ENCODE measurements around the gene ERC2.

Gene ERC2

DNA sequence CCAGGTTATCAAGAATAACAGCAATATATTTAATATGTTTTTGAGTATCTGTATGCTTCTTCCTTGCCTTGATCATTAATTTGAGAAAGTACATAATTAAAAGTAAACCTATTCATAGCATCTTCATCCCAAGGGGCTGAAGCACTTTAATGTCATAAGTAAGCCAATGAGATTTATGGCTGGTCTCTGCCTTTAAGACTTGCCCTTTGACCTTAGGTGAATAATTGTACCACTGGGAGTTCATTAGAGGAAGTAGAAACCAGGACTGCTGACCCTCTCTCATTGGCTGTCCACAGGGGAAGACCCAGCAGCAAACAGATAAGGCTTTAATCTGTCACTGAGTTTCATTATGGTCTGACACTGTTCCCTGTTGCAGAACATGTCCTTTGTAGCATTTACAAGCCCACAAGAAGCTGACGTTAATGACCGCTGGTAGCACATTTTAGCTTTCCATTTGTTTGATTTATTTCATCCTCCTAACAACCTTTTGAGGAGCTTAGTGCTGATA is 16.3 kb upstream of the ERC2 start:
- TF ChIP-seq, protein P1, sequence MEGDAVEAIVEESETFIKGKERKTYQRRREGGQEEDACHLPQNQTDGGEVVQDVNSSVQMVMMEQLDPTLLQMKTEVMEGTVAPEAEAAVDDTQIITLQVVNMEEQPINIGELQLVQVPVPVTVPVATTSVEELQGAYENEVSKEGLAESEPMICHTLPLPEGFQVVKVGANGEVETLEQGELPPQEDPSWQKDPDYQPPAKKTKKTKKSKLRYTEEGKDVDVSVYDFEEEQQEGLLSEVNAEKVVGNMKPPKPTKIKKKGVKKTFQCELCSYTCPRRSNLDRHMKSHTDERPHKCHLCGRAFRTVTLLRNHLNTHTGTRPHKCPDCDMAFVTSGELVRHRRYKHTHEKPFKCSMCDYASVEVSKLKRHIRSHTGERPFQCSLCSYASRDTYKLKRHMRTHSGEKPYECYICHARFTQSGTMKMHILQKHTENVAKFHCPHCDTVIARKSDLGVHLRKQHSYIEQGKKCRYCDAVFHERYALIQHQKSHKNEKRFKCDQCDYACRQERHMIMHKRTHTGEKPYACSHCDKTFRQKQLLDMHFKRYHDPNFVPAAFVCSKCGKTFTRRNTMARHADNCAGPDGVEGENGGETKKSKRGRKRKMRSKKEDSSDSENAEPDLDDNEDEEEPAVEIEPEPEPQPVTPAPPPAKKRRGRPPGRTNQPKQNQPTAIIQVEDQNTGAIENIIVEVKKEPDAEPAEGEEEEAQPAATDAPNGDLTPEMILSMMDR (IDR thresholded peaks at IDR 0.05; ENCODE audit: low read depth, low read length, missing control alignments), result no peak
- no peak for DNase-seq (ENCODE audit: extremely low read depth, low read depth)
- no peak overlapping the region for H3K4me3 ChIP-seq (replicated peaks; ENCODE audit: low read depth, low read length)

GRCh38 chr3:56484122-56484521 is 15.9 kb upstream of the ERC2 start:
- no peak for DNase-seq (ENCODE audit: extremely low read depth, low read depth)
- TF ChIP-seq, protein P1 (IDR thresholded peaks at IDR 0.05; ENCODE audit: low read depth, low read length, missing control alignments), result no peak
- no peak overlapping the region for H3K4me3 ChIP-seq (replicated peaks; ENCODE audit: low read depth, low read length)

DNA sequence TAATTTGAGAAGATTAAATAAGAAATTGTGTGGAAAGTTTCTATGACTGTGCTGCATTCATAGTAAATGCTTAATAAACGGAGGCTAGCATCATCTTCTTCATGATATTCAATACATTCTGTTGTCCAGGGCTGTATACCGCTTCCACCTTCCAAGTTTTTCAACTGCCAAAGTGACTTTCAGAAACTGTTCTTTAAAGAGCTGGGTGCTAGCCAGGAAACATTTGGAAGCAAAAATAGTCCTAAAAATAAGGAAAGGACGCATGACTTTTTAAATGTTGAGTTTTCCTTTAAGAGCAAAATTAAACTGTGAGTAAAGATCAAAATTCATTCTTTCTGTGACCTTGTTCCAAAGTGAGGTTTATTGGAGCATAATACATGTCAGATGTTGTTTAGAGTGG is 9.4 kb upstream of the ERC2 start:
- TF ChIP-seq, protein P1 (IDR thresholded peaks at IDR 0.05; ENCODE audit: low read depth, low read length, missing control alignments), result no peak
- no peak overlapping the region for H3K4me3 ChIP-seq (replicated peaks; ENCODE audit: low read depth, low read length)
- no peak for DNase-seq (ENCODE audit: extremely low read depth, low read depth)

DNA sequence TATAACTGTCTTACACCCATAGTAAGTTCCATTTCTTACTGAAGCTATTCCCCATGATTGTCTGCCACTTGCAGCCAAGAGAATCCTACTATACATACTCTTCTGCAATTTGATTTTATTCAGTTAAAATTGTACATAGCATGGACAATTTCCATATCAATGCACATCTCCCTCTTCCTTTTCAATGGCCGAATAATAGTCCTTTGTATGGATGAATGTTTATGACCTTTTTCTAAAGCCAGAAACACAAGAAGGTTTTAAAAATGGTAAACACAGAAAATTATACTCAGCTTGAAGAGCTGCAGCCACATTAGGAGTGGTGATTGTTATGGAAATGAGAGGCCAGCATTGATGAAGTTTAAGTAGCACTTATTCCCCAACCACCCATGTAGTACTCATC is 8.5 kb upstream of the ERC2 start:
- DNase-seq (ENCODE audit: extremely low read depth, low read depth), result no peak
- H3K4me3 ChIP-seq (replicated peaks; ENCODE audit: low read depth, low read length), result no peak overlapping the region
- TF ChIP-seq, protein P1 (IDR thresholded peaks at IDR 0.05; ENCODE audit: low read depth, low read length, missing control alignments), result no peak

GRCh38 chr3:56471771-56472170 is 3.5 kb upstream of the ERC2 start:
- no peak for DNase-seq (ENCODE audit: extremely low read depth, low read depth)
- TF ChIP-seq, protein P1 (IDR thresholded peaks at IDR 0.05; ENCODE audit: low read depth, low read length, missing control alignments), result no peak
- H3K4me3 ChIP-seq (replicated peaks; ENCODE audit: low read depth, low read length), result no peak overlapping the region

GRCh38 chr3:56469141-56469540 is 874 bp upstream of the ERC2 start:
- no peak overlapping the region for H3K4me3 ChIP-seq (replicated peaks; ENCODE audit: low read depth, low read length)
- TF ChIP-seq, protein P1 (IDR thresholded peaks at IDR 0.05; ENCODE audit: low read depth, low read length, missing control alignments), result no peak
- no peak for DNase-seq (ENCODE audit: extremely low read depth, low read depth)

- TF ChIP-seq, protein P1 (IDR thresholded peaks at IDR 0.05; ENCODE audit: low read depth, low read length, missing control alignments), result no peak
- no peak for DNase-seq (ENCODE audit: extremely low read depth, low read depth)
- peak overlapping the region; percentile 49 for H3K4me3 ChIP-seq (replicated peaks; ENCODE audit: low read depth, low read length)
Observed at GRCh38 chr3:56467801-56468183, 475 bp downstream of the ERC2 start.
